GM23338 (cell line): ENCODE measurements around the gene NCAPH2. TPM values are rescaled to one million over a fixed set of nuclear protein-coding genes. Genes with fewer than 3 reads are reported as not detected.

Experiments used
- ATAC-seq: fragments of 200-7000 bp; cut with Tn5 transposase; 3 replicates; pipeline ENCODE4 v1.9.1; 2020
- DNase-seq: peaks from one replicate; pipeline ENCODE4 v3.0.0-alpha.2; 2015; ENCODE audit warnings: low spot score
- H2AFZ ChIP-seq: fragments of 200-600 bp; sonication (generic); 2 replicates; pipeline ENCODE4 v1.8.0; 2016; ENCODE audit warnings: antibody characterized with exemption, mild to moderate bottlenecking, moderate library complexity
- H3F3A ChIP-seq: fragments of 200-600 bp; sonication (generic); replicated peaks from 2 replicates; pipeline ENCODE4 v1.8.0; 2017; ENCODE audit warnings: antibody characterized with exemption, mixed run types, low read depth
- H3K27ac ChIP-seq: fragments of 200-600 bp; sonication (generic); 2 replicates; pipeline ENCODE4 v1.6.1; 2016; ENCODE audit warnings: low read depth
- H3K27me3 ChIP-seq: fragments of 200-600 bp; sonication (generic); 2 replicates; pipeline ENCODE4 v1.8.0; 2016; ENCODE audit warnings: mild to moderate bottlenecking, mixed run types, moderate library complexity; ENCODE audit not compliant: insufficient read depth
- H3K36me3 ChIP-seq: fragments of 200-600 bp; sonication (generic); 2 replicates; pipeline ENCODE4 v1.8.0; 2016; ENCODE audit warnings: mild to moderate bottlenecking; ENCODE audit not compliant: insufficient read depth
- H3K4me1 ChIP-seq: fragments of 200-600 bp; sonication (generic); 2 replicates; pipeline ENCODE4 v1.8.0; 2016; ENCODE audit warnings: mild to moderate bottlenecking, moderate library complexity; ENCODE audit not compliant: insufficient read depth
- H3K4me2 ChIP-seq: fragments of 200-600 bp; sonication (generic); 2 replicates; pipeline ENCODE4 v1.7.1; 2017; ENCODE audit warnings: mixed run types
- H3K4me3 ChIP-seq: fragments of 200-600 bp; sonication (generic); 2 replicates; pipeline ENCODE4 v1.6.1; 2016; ENCODE audit warnings: mixed run types
- H3K79me2 ChIP-seq: fragments of 200-600 bp; sonication (generic); replicated peaks from 2 replicates; pipeline ENCODE4 v1.8.0; 2017; ENCODE audit warnings: mild to moderate bottlenecking; ENCODE audit not compliant: insufficient read depth
- H3K9me2 ChIP-seq: fragments of 200-600 bp; sonication (generic); 2 replicates; pipeline ENCODE4 v1.8.0; 2017; ENCODE audit not compliant: insufficient read depth
- H4K20me1 ChIP-seq: fragments of 200-600 bp; sonication (generic); replicated peaks from 2 replicates; pipeline ENCODE4 v1.8.0; 2017; ENCODE audit warnings: mild to moderate bottlenecking; ENCODE audit not compliant: insufficient read depth
- H3K27ac Mint-ChIP-seq: 2 replicates; pipeline ENCODE4 v1.8.0; 2020; ENCODE audit warnings: inconsistent platforms, mild to moderate bottlenecking, moderate library complexity, mixed read lengths
- H3K27me3 Mint-ChIP-seq: 3 replicates; pipeline ENCODE4 v1.8.0; 2022; ENCODE audit warnings: low read depth, mild to moderate bottlenecking, moderate library complexity, mixed read lengths, inconsistent platforms; ENCODE audit not compliant: insufficient read depth, poor library complexity
- H3K36me3 Mint-ChIP-seq: 3 replicates; pipeline ENCODE4 v1.8.0; 2021; ENCODE audit warnings: low read depth, mild to moderate bottlenecking, inconsistent platforms, moderate library complexity, mixed read lengths
- H3K4me1 Mint-ChIP-seq: 3 replicates; pipeline ENCODE4 v1.8.0; 2020; ENCODE audit warnings: mild to moderate bottlenecking, inconsistent platforms, mixed read lengths
- H3K4me3 Mint-ChIP-seq: 3 replicates; pipeline ENCODE4 v1.8.0; 2021; ENCODE audit warnings: moderate library complexity, mild to moderate bottlenecking, inconsistent platforms, mixed read lengths
- H3K9me3 Mint-ChIP-seq: 3 replicates; pipeline ENCODE4 v1.8.0; 2020; ENCODE audit warnings: moderate library complexity, mild to moderate bottlenecking, inconsistent platforms, mixed read lengths
- CREB1 ChIP-seq: fragments of 250-450 bp; sonication (Bioruptor Pico); IDR thresholded peaks from 2 replicates; pipeline ENCODE4 v1.5.0; 2020; ENCODE audit warnings: low read depth, mild to moderate bottlenecking, moderate library complexity
- CTCF ChIP-seq, 2 experiments: fragments of 200-600 bp in 1 of 2; sonication (generic) in 1 of 2; conservative IDR thresholded peaks; 2 replicates each; pipeline versions ENCODE4 v1.5.1 to v1.6.1; 2016 to 2017; ENCODE audit warnings: antibody characterized with exemption in 2 of 2, low read depth in 2 of 2, mild to moderate bottlenecking in 2 of 2, moderate library complexity in 1 of 2
- ETS1 ChIP-seq: IDR thresholded peaks from 2 replicates; pipeline ENCODE4 v1.6.1; 2016; ENCODE audit warnings: antibody characterized with exemption
- EZH2 ChIP-seq: fragments of 200-600 bp; sonication (generic); IDR thresholded peaks from one replicate; pipeline ENCODE4 v1.8.0; 2017; ENCODE audit warnings: antibody characterized with exemption, mild to moderate bottlenecking, low read depth; ENCODE audit not compliant: unreplicated experiment
- EZH2phosphoT487 ChIP-seq: fragments of 200-600 bp; sonication (generic); IDR thresholded peaks from one replicate; pipeline ENCODE4 v1.8.1; 2018; ENCODE audit warnings: antibody characterized with exemption; ENCODE audit not compliant: unreplicated experiment
- JUNB ChIP-seq: IDR thresholded peaks from one replicate; pipeline ENCODE4 v1.6.1; 2016; ENCODE audit warnings: antibody characterized with exemption; ENCODE audit not compliant: unreplicated experiment
- NANOG ChIP-seq: IDR thresholded peaks from 2 replicates; pipeline ENCODE4 v1.6.1; 2016; ENCODE audit warnings: antibody characterized with exemption, borderline replicate concordance
- POLR2AphosphoS5 ChIP-seq: IDR thresholded peaks from 2 replicates; pipeline ENCODE4 v1.6.1; 2016; ENCODE audit warnings: antibody characterized with exemption, low read depth
- REST ChIP-seq: IDR thresholded peaks from one replicate; pipeline ENCODE4 v1.6.1; 2018; ENCODE audit warnings: antibody characterized with exemption; ENCODE audit not compliant: unreplicated experiment
- STAT1 ChIP-seq: IDR thresholded peaks from one replicate; pipeline ENCODE4 v1.6.1; 2016; ENCODE audit warnings: antibody characterized with exemption; ENCODE audit not compliant: unreplicated experiment
- ZNF114 ChIP-seq: fragments of 250-450 bp; sonication (Bioruptor Pico); IDR thresholded peaks from 2 replicates; pipeline ENCODE4 v1.5.0; 2020; ENCODE audit warnings: mild to moderate bottlenecking, moderate library complexity
- ZNF331 ChIP-seq: fragments of 250-450 bp; sonication (Bioruptor Pico); IDR thresholded peaks from 2 replicates; pipeline ENCODE4 v1.5.0; 2020; ENCODE audit warnings: low read depth, mild to moderate bottlenecking, moderate library complexity
- ZNF462 ChIP-seq: fragments of 250-450 bp; sonication (Bioruptor Pico); IDR thresholded peaks from 2 replicates; pipeline ENCODE4 v1.5.0; 2020; ENCODE audit warnings: mild to moderate bottlenecking, moderate library complexity
- polyA plus RNA-seq: library from polyadenylated mRNA; unstranded; fragments of >200 nt; fragmentation: Nextera tagmentation; extraction: Ambion mirVana; gene quantifications from 2 replicates; pipeline ENCODE4 v1.2.1, GENCODE V29; 2016
- total RNA-seq: library from RNA; depleted of rRNA; stranded (reverse); fragments of >200 nt; shearing (Covaris generic); gene quantifications from 2 replicates; pipeline ENCODE4 v1.2.3, GENCODE V29; 2014

The NCAPH2 gene
- total and polyA plus RNA-seq, 2 experiments from 2014 or later: 52.2 to 76.1 TPM

GRCh38 chr22:50560034-50560433 lies 52.0 kb downstream of the NCAPH2 start:
- Histone ChIP-seq H2AFZ (no peak overlapping the region), H3K79me2 (no peaks in the 10 kb centered on the region), H3K4me2 (no peak overlapping the region), H4K20me1 (no peaks in the 10 kb centered on the region), H3K27me3 (peaks cover 20% of the 10 kb centered on the region), H3K36me3 (no peaks in the 10 kb centered on the region), H3K27ac (no peak overlapping the region), H3K4me3 (no peak overlapping the region), H3K4me1 (no peaks in the 10 kb centered on the region), H3F3A (peaks cover 3% of the 10 kb centered on the region; the same call in 1 of the 2 replicates), H3K9me2 (no peaks in the 10 kb centered on the region)
- TF ChIP-seq ZNF462 (CRISPR knock-in tag): no peak
- no peak for TF ChIP-seq EZH2phosphoT487
- TF ChIP-seq ZNF114 (CRISPR knock-in tag): no peak
- no peak for TF ChIP-seq ETS1
- TF ChIP-seq STAT1: no peak
- TF ChIP-seq CTCF (conservative IDR thresholded peaks at IDR 0.05; ENCODE audit: low read depth in 2 of 2): no peak
- no peak for TF ChIP-seq NANOG
- TF ChIP-seq CREB1 (CRISPR knock-in tag): no peak
- no peak for TF ChIP-seq POLR2AphosphoS5
- TF ChIP-seq REST: no peak
- TF ChIP-seq ZNF331 (CRISPR knock-in tag): no peak
- no peak for TF ChIP-seq EZH2
- no peak for TF ChIP-seq JUNB
- Mint-ChIP-seq H3K9me3 (no peaks in the 10 kb centered on the region), H3K4me1 (peaks cover 15% of the 10 kb centered on the region), H3K27me3 (peaks cover 27% of the 10 kb centered on the region), H3K4me3 (no peak overlapping the region), H3K27ac (no peak overlapping the region), H3K36me3 (no peaks in the 10 kb centered on the region)
- ATAC-seq (no peak), DNase-seq (no peak)
